Adrenal gland (tissue), 12 donors: Measurements from ENCODE around the gene SIX3. TPM values are rescaled to one million over a fixed set of nuclear protein-coding genes. Genes with fewer than 3 reads are reported as not detected.

Experiments used
- DNase-seq, 7 donors: peaks; one replicate each; pipeline ENCODE4 v3.0.0-alpha.2; 2019 to 2020
- H3K27ac ChIP-seq, 5 donors: fragments of 200-600 bp; sonication (generic) in 4 of 5; 1 replicate in 3 of 5; 2 replicates in 2 of 5; pipeline versions ENCODE4 v1.5.1 to v1.8.0; 2016 to 2020; ENCODE audit warnings: mild to moderate bottlenecking in 1 of 5
- H3K27me3 ChIP-seq: fragments of 200-600 bp; 2 replicates; pipeline ENCODE4 v1.8.0; 2021
- H3K36me3 ChIP-seq, 2 donors: fragments of 200-600 bp; replicated peaks in 1 of 2; 1 replicate in 1 of 2; 2 replicates in 1 of 2; pipeline versions ENCODE4 v1.5.1 to v1.8.0; 2018 to 2022
- H3K4me1 ChIP-seq, 2 donors: fragments of 200-600 bp; replicated peaks in 1 of 2; 1 replicate in 1 of 2; 2 replicates in 1 of 2; pipeline versions ENCODE4 v1.5.1 to v1.8.0; 2018 to 2021
- H3K4me3 ChIP-seq, 4 donors: fragments of 200-600 bp; sonication (generic) in 3 of 4; one replicate each; pipeline ENCODE4 v1.5.1; 2016 to 2018
- H3K9me3 ChIP-seq, 3 donors: fragments of 200-600 bp; sonication (generic) in 1 of 3; replicated peaks in 1 of 3; 1 replicate in 2 of 3; 2 replicates in 1 of 3; pipeline versions ENCODE4 v1.5.1 to v1.8.0; 2016 to 2021
- POLR2A ChIP-seq, 2 donors: fragments of 450-650 bp; IDR thresholded peaks; one replicate each; pipeline ENCODE4 v1.6.1; 2017; ENCODE audit warnings: antibody characterized with exemption in 2 of 2, mild to moderate bottlenecking in 2 of 2, moderate library complexity in 1 of 2
- WGBS, 4 donors: extraction: QIAGEN DNeasy Blood & Tissue Kit in 2 of 4; methylation state at CpG; one replicate each; pipeline versions ENCODE4 v1.1.5 to v1.1.7; 2013 to 2017; 5-methylcytosine and 5-hydroxymethylcytosine counted together
- intact Hi-C, 2 donors: fragments of 100-400 bp; cut with DNase I; formaldehyde crosslinking; loops; one replicate each; pipeline versions ENCODE4 v1.14.1 to v1.15.0; 2022 to 2023
- polyA plus RNA-seq, 3 donors: library from polyadenylated mRNA; stranded (reverse); fragments of 200-250 nt in 2 of 3; fragments of 350-450 nt in 1 of 3; fragmentation: Illumina TruSeq in 1 of 3; extraction: RNeasy Lipid Tissue Mini Kit (QIAGEN cat#74804) in 1 of 3; gene quantifications; one replicate each; pipeline ENCODE4 v1.2.3, GENCODE V29; 2013 to 2014
- total RNA-seq, 9 donors: library from RNA; depleted of rRNA in 4 of 9; stranded (reverse); fragments of >200 nt in 4 of 9; fragments of 120-200 nt in 1 of 9; fragmentation: NEBNext Ultra II Directional in 1 of 9; extraction: Animal tissue kit (Norgen Biotek cat#: 25700) in 1 of 9; gene quantifications; one replicate each; pipeline versions ENCODE4 v1.1.0 to v1.2.4, GENCODE V29; 2013 to 2023
- TF ChIP-seq, protein P1 (sequence below), 6 experiments: fragments of 450-650 bp in 4 of 6; fragments of 200-600 bp in 2 of 6; sonication (generic) in 1 of 6; IDR thresholded peaks; 1 replicate in 5 of 6; 2 replicates in 1 of 6; pipeline versions ENCODE4 v1.5.1 to v1.8.0; 2016 to 2021; ENCODE audit warnings: antibody characterized with exemption in 6 of 6, mild to moderate bottlenecking in 2 of 6, moderate library complexity in 1 of 6
- donor health status: healthy with polysubstance abuse.
- donor health status: Bipolar disorder and iron deficiency.
- donor health status: DM: yes; HTN: yes; CAD: no.
- donor health status: DM: no; HTN: no; CAD: no.
- donor health status: DM: no; HTN: no; CAD: no.
- donor health status: DM: yes; HTN: yes; CAD: no.

The SIX3 gene
- total and polyA plus RNA-seq, 12 donors, result not detected

DNA sequence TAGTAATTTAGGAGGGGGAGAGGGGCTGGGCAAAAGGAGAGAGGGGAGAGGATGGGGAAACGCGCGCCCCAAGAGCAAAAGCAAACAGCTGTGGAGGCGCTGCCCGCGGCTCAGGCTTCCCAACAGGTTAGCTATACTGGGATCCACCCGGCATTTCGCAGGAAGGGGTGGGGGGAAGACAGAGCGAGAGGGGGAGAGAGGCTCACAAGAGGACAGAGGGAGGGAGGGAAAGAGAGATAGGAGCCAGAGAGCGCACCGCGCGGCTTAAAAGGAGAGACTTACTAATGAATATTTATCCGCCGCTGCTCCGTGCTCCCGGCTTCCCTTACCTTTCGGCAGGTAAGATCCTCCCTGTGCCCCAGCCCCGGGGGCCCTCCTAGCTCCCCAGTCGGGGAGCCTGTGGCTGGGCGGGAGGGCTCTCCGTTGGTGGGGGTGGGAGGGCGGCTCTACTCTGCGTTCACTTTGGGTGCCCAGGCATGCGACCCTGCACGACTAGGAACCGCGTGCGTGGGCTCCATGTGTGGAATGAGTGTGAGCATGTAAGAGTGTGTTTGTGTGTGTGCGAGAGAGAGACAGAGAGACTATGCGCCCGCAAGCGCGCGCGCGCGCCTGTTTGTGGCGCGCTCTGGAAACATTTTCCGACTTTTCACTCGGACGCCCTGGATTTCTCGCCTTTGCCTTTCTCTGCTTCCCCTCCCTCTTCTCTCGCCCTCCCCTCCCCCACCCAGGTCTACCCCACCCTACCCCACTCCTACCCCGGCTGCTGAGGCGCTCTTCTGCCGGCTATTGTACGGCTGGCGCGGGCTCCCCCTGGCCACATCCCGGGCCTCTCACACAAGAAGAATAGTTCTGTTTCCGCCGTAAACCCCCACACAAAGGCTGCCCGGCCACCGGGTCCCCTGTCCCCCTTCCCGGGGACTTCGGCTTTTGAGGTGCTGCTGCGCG lies 7.2 kb upstream of the SIX3 start:
- H3K27ac ChIP-seq, result no peak overlapping the region
- no peaks in the 10 kb centered on the region for H3K9me3 ChIP-seq
- DNase-seq, result no peak
- peaks cover 7 to 12% of the 10 kb centered on the region in 2 donors for H3K4me1 ChIP-seq
- intact Hi-C loops, result no loop called here
- H3K27me3 ChIP-seq, result peaks cover 99% of the 10 kb centered on the region
- TF ChIP-seq, protein P1, sequence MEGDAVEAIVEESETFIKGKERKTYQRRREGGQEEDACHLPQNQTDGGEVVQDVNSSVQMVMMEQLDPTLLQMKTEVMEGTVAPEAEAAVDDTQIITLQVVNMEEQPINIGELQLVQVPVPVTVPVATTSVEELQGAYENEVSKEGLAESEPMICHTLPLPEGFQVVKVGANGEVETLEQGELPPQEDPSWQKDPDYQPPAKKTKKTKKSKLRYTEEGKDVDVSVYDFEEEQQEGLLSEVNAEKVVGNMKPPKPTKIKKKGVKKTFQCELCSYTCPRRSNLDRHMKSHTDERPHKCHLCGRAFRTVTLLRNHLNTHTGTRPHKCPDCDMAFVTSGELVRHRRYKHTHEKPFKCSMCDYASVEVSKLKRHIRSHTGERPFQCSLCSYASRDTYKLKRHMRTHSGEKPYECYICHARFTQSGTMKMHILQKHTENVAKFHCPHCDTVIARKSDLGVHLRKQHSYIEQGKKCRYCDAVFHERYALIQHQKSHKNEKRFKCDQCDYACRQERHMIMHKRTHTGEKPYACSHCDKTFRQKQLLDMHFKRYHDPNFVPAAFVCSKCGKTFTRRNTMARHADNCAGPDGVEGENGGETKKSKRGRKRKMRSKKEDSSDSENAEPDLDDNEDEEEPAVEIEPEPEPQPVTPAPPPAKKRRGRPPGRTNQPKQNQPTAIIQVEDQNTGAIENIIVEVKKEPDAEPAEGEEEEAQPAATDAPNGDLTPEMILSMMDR (IDR thresholded peaks at IDR 0.05), result no peak
- TF ChIP-seq POLR2A (IDR thresholded peaks at IDR 0.05), result no peak
- no peak overlapping the region for H3K4me3 ChIP-seq
- H3K36me3 ChIP-seq, result no peaks in the 10 kb centered on the region
- WGBS, 4 donors, result 2% methylated on average over 50 to 60 of the region's 60 CpGs

DNA sequence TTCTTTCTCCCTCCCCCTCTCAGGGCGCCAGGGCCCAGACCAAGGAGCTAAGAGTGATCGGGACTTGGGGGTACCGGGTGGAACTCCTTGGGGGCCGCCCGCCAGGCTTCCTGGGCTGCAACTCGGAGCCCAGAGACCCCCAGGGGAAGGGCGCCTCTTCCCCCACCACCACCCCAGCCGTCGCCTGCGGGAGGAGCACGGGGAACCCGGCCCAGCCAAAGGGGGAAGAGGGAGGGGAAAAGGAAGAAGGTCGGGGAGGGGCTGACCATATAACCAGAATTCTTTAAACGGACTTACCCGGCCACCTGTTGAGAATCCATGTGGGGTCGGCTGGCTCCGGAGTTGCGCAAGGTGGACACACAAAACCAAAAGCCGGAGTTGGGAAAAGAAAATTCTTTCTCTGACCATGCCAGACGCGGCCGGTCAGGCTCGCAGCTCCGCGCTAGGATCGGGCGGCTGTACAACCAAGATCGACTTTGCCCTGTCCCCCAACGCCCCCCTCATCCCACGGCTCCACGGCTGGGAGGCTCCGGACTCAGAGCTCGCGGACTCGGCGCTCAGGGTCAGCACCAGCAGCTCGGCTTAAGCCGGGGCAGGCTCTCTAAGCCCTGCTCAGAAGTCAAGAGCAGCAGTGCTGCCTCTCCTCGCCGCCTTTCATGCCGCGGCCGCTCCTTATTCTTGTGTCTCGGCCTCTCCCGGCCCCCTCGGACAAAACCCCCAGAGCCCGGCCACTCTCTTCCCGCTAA lies 6.3 kb upstream of the SIX3 start:
- Histone ChIP-seq H3K36me3 (no peaks in the 10 kb centered on the region), H3K4me1 (peaks cover 7 to 12% of the 10 kb centered on the region in 2 donors), H3K4me3 (no peak overlapping the region), H3K9me3 (no peaks in the 10 kb centered on the region), H3K27me3 (peaks cover 98% of the 10 kb centered on the region), H3K27ac (no peak overlapping the region)
- DNase-seq, result no peak
- 0 to 1% (median 1%) methylated on average over 15 to 48 of the region's 48 CpGs for WGBS, 4 donors
- TF ChIP-seq, protein P1 (IDR thresholded peaks at IDR 0.05), result no peak
- TF ChIP-seq POLR2A (IDR thresholded peaks at IDR 0.05), result no peak
- intact Hi-C loops, result no loop called here

DNA sequence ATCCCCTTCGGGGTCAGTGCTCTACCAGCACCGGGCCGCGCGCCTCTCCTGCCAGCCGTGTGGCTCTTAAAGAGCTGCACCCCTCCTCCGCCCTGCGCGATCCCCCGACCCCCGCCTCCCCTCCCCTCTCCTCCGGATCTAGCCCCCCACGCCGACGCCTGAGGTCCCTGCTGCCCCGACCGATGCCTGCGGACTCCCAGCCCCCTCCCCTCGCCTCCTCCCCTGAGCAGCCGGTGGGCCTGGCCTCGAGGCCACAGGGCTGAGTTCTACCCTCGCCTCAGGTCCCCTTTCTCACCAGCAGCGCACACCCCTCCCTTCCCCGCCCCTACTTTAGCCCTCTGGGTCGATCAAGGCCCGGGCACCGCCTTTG lies 5.8 kb upstream of the SIX3 start:
- 0 to 3% (median 2%) methylated on average over 3 to 27 of the region's 27 CpGs for WGBS, 4 donors
- no peak overlapping the region for H3K27ac ChIP-seq
- H3K9me3 ChIP-seq, result no peaks in the 10 kb centered on the region
- no peak for DNase-seq
- H3K4me1 ChIP-seq, result peaks cover 7 to 12% of the 10 kb centered on the region in 2 donors
- no peak overlapping the region for H3K4me3 ChIP-seq
- TF ChIP-seq, protein P1 (IDR thresholded peaks at IDR 0.05), result no peak
- no peak for TF ChIP-seq POLR2A (IDR thresholded peaks at IDR 0.05)
- intact Hi-C loops, result no loop called here
- no peaks in the 10 kb centered on the region for H3K36me3 ChIP-seq
- peaks cover 98% of the 10 kb centered on the region for H3K27me3 ChIP-seq

DNA sequence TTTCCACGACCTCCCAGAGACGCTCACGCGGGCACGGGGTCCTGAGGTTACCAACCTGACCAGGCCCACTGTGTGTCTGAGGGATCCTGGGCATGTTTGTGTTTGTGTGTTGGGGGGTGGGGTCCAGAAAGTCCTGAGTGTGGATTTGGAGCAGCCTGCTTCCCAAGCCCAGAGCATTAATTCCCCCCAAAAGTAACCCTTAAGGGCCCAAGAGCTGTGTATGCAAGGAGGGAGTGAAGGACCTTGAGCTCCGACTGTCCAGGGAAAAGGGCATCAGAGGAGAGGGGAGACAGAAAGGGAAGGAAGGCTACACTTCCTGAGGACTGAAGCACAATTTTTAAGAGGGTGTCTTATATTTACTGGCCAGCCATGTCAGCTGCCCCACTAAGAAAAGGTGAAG lies 5.2 kb upstream of the SIX3 start:
- H3K27ac ChIP-seq, result no peak overlapping the region
- H3K4me1 ChIP-seq, result peaks cover 7 to 16% of the 10 kb centered on the region in 2 donors
- H3K9me3 ChIP-seq, result no peaks in the 10 kb centered on the region
- intact Hi-C loops, result no loop called here
- no peak for TF ChIP-seq POLR2A (IDR thresholded peaks at IDR 0.05)
- TF ChIP-seq, protein P1 (IDR thresholded peaks at IDR 0.05), result no peak
- H3K27me3 ChIP-seq, result peaks cover 98% of the 10 kb centered on the region
- H3K4me3 ChIP-seq, result no peak overlapping the region
- no peaks in the 10 kb centered on the region for H3K36me3 ChIP-seq
- no peak for DNase-seq
- 12 to 22% (median 20%) methylated on average over 6 of the region's 6 CpGs for WGBS, 4 donors
